WI38 (cell line): ENCODE data around the gene TMEM63C.

Source experiments
- H3K4me3 ChIP-seq: 2 replicates; pipeline ENCODE4 v1.5.1; 2011; ENCODE audit warnings: low read depth, mild to moderate bottlenecking, control low read depth, low read length
- TF ChIP-seq, protein P1 (sequence below): IDR thresholded peaks from 2 replicates; pipeline ENCODE4 v1.5.1; 2012; ENCODE audit warnings: low read depth, mild to moderate bottlenecking, control low read depth, low read length

The TMEM63C gene

DNA sequence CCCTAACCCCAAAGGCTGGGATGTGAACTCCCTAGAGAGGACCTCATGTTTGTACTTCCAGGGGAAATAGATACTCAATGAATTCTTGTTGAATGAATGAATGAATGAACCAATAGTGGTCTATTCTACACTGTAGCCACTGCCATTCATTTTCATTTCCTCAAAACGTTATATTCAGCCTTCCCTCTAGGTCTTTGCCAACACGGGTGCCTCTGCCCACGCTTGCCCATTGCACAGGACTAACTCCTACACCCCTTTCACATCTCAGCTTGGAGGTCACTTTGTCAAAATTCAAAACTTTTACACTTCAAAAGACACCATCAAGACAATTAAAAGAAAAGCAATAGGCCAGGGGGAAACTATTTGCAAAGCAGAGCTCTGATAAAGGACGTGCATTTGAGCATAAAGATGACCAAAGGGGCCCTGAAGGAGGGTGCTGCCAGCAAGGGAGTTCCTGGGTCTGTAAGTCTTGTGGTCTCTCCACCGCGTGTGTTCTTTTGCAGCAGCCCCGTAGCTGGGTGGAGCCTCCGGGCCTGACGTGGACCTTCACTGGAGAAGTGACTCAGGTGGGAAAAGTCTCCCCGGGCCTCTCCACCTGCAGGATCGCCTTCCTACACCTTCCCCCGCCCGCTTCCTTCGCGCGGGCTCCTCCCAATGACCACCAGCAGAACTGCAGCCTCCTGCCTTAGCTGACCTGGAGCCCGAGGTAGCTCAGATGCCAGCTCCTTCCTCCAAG lies 31.5 kb downstream of the TMEM63C start:
- H3K4me3 ChIP-seq: no peak overlapping the region
- TF ChIP-seq, protein P1, sequence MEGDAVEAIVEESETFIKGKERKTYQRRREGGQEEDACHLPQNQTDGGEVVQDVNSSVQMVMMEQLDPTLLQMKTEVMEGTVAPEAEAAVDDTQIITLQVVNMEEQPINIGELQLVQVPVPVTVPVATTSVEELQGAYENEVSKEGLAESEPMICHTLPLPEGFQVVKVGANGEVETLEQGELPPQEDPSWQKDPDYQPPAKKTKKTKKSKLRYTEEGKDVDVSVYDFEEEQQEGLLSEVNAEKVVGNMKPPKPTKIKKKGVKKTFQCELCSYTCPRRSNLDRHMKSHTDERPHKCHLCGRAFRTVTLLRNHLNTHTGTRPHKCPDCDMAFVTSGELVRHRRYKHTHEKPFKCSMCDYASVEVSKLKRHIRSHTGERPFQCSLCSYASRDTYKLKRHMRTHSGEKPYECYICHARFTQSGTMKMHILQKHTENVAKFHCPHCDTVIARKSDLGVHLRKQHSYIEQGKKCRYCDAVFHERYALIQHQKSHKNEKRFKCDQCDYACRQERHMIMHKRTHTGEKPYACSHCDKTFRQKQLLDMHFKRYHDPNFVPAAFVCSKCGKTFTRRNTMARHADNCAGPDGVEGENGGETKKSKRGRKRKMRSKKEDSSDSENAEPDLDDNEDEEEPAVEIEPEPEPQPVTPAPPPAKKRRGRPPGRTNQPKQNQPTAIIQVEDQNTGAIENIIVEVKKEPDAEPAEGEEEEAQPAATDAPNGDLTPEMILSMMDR: peak; percentile 56

DNA sequence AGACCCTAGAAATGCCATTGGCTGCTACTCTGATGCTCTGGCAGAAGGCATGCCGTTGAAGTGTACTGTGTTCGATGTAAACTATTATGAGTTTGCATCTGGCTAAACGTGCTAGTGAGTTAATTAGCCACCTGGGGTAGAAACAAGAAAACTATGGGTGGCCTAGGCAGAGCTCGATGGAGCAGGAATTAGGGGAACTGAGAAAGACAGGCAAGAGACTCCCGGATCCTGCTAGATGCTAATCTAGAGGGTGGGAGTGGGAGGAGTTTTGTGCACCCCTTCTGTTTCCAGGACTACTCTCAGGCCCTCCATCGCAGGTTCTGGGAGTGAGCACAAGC lies 32.0 kb downstream of the TMEM63C start:
- TF ChIP-seq, protein P1: no peak
- H3K4me3 ChIP-seq: no peak overlapping the region

DNA sequence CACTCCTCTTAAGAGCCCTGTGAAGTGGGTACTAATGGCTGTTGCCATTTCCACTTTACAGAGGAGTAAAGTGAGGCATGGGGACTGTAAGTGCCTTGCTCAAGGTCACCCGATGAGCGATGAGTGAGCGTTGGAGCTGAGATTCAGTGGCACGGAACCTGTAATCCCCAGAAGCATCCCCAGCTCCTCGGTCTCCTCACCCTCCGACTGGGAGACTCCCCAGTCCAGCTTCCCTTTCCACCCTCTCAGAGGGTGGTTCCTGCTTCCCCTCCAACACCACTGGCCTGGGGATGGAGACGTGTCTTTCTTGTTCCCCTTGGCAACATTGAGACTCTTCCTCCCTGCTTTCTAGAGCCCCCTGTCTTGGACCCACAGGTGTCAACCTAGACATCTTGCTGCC lies 32.6 kb downstream of the TMEM63C start:
- TF ChIP-seq, protein P1: no peak

DNA sequence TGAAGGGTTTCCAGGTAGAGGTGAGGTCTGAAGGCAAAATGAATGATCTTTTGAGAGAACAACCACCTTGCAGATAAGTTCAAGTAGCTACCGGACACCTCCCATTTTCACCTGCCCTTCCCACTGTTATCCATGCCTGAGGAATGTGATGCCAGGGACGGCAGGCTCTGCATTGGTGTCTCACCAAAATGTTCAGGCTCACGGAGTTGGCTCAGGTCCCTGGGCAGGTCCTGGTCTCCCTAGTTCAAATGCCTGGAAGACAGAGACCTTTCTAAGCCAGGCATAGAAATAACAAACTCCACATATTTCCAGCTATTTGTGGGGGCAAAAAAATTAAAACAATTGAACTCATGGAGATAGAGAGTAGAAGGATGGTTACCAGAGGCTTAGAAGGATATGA lies 36.0 kb downstream of the TMEM63C start:
- TF ChIP-seq, protein P1: no peak

More for the DNA sequence above, 32.6 kb downstream of the TMEM63C start:
- no peak overlapping the region for H3K4me3 ChIP-seq

DNA sequence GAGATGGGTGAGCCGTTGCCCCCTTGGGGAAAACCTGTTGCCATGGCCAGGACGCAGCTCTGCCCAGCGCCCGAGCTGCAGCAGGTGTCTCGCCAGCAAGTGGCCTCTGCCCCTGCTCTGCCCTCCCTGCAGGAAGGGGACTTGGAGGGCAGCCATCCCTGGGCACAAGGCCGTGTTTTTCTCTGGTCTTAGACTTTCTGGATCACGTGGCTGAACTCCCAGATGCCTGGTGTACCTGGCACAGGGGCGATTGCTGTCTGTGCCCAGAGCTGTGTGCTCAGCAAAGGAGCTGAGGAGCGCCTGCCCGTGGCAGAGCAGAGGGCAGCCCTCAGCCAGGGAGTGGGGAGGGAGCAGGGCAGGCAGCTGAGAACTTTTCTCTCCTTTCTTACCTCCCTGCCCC lies 38.0 kb downstream of the TMEM63C start:
- TF ChIP-seq, protein P1: no peak
- H3K4me3 ChIP-seq: no peak overlapping the region

More for the DNA sequence above, 36.0 kb downstream of the TMEM63C start:
- H3K4me3 ChIP-seq: no peak overlapping the region

DNA sequence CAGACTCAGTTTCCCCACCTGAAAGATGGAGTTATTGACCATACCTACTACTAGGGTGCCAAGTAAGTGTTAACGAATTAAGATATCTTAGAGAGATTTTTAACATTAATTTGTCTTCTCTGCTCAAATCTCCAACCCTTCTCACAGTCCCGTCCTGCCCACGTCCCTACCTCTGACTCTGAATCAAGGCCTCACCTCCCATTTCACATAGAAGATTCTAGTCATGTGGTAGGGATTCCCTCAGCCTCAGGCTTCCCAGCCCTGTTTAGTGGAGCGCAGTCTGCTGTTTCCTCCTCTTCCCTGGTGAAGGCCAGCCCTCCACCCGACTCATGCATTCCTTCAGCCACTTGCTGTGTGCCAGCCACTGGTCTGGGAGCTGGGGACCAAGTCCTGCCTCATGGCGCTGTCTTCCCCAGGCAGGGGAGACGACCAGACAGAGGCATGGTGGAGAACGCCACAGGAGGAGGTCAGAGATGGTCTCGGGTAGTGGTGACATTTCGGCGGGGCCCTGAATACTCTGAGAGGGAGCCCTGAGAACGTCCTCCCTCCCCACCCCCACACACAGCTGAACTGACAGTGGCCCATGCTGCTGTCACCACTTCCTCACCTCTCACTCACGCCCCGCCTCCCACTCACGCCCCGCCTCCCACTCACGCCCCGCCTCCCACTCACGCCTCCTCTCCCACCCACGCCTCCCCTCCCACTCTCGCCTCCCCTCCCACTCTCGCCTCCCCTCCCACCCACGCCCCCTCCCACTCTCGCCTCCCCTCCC lies 38.8 kb downstream of the TMEM63C start:
- TF ChIP-seq, protein P1: no peak

DNA sequence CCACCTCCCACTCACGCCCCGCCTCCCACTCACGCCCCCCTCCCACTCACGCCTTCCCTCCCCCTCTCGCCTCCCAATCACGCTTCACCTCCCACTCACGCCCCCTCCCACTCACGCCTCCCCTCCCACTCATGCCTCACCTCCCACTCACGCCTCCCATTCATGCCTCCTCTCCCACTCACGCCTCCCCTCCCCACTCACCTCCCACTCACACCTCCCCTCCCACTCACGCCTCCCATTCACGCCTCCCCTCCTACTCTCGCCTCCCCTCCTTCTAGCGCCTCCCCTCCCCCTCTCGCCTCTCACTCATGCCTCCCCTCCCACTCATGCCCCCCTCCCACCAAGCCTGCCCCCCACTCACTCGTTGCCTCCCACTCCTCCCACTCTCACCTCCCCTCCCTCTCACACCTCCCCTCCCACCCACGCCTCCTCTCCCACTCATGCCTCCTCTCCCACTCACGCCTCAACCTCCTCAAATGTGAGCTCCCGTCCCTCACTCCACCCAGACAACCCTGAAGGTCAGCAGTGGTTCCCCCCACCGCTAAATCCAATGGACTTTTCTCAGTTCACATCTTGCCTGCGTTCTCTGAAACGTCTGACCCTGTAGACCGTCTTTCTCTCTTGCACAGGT lies 39.8 kb downstream of the TMEM63C start:
- no peak overlapping the region for H3K4me3 ChIP-seq
- TF ChIP-seq, protein P1: no peak

More for the DNA sequence above, 38.8 kb downstream of the TMEM63C start:
- H3K4me3 ChIP-seq: no peak overlapping the region
